OCI-LY7 (cell line): ENCODE data around the gene ALPG. TPM values are rescaled to one million over a fixed set of nuclear protein-coding genes. Genes with fewer than 3 reads are reported as not detected.
"Not testable (repeated sequence)": the region's sequence is repeated elsewhere in the genome, so short reads cannot be mapped to it uniquely, and the experiment has no call there.

Experiments
- BruUV-seq: library from RNA; stranded (reverse); fragments of 400-500 nt; replicated peaks from 2 replicates; lab custom pipeline; 2021; lab: Mats Ljungman, UMichigan
- CTCF ChIA-PET: fragments of 300-600 bp; sonication (Branson Sonifier 250); formaldehyde crosslinking; loops from one replicate; lab custom pipeline; 2022; ENCODE audit warnings: antibody characterized with exemption; ENCODE audit not compliant: unreplicated experiment; lab: Charles Lee
- POLR2A ChIA-PET: fragments of 300-600 bp; sonication (Branson Sonifier 250); formaldehyde crosslinking; loops from one replicate; lab custom pipeline; 2022; ENCODE audit warnings: antibody characterized with exemption; lab: Charles Lee
- DNase-seq: peaks from one replicate; pipeline ENCODE4 v3.0.0-alpha.2; 2015; ENCODE audit warnings: low spot score
- H2AFZ ChIP-seq: fragments of 200-600 bp; sonication (generic), shearing (Covaris generic); 2 replicates; pipeline ENCODE4 v1.6.1; 2014; ENCODE audit warnings: mild to moderate bottlenecking, antibody characterized with exemption, low read length, moderate library complexity
- H3K27ac ChIP-seq: fragments of 200-600 bp; sonication (generic); 2 replicates; pipeline ENCODE4 v1.5.1; 2014; ENCODE audit warnings: mixed run types, low read depth, mild to moderate bottlenecking, moderate library complexity, low read length, inconsistent platforms; ENCODE audit not compliant: poor library complexity, severe bottlenecking
- H3K36me3 ChIP-seq: fragments of 200-600 bp; sonication (generic); 2 replicates; pipeline ENCODE4 v1.6.1; 2014; ENCODE audit warnings: mild to moderate bottlenecking, antibody characterized with exemption, low read length, moderate library complexity, mixed read lengths; ENCODE audit not compliant: insufficient read depth
- H3K4me1 ChIP-seq: fragments of 200-600 bp; sonication (generic); 2 replicates; pipeline ENCODE4 v1.5.1; 2014; ENCODE audit warnings: mild to moderate bottlenecking, low read length; ENCODE audit not compliant: insufficient read depth, poor library complexity, severe bottlenecking
- H3K4me2 ChIP-seq: fragments of 200-600 bp; sonication (generic); 2 replicates; pipeline ENCODE4 v1.6.1; 2014; ENCODE audit warnings: mild to moderate bottlenecking, low read length
- H3K4me3 ChIP-seq: fragments of 200-600 bp; sonication (generic); 2 replicates; pipeline ENCODE4 v1.5.1; 2014; ENCODE audit warnings: mild to moderate bottlenecking, low read depth, low read length; ENCODE audit not compliant: poor library complexity, severe bottlenecking
- H3K79me2 ChIP-seq: fragments of 200-600 bp; sonication (generic); 2 replicates; pipeline ENCODE4 v1.6.1; 2016; ENCODE audit warnings: low read depth, mild to moderate bottlenecking, low read length, moderate library complexity, mixed read lengths; ENCODE audit not compliant: insufficient read depth
- H3K9me2 ChIP-seq: fragments of 200-600 bp; sonication (generic); 2 replicates; pipeline ENCODE4 v1.6.1; 2016; ENCODE audit warnings: mild to moderate bottlenecking, low read length, mixed read lengths; ENCODE audit not compliant: insufficient read depth
- H3K9me3 ChIP-seq: fragments of 200-600 bp; sonication (generic); 2 replicates; pipeline ENCODE4 v1.6.1; 2014; ENCODE audit warnings: mild to moderate bottlenecking, mixed run types, low read length, mixed read lengths
- H4K20me1 ChIP-seq: fragments of 200-600 bp; sonication (generic); 2 replicates; pipeline ENCODE4 v1.6.1; 2014; ENCODE audit warnings: mild to moderate bottlenecking, antibody characterized with exemption, low read length, moderate library complexity, mixed read lengths; ENCODE audit not compliant: insufficient read depth
- CTCF ChIP-seq: fragments of 200-600 bp; sonication (generic); conservative IDR thresholded peaks from 2 replicates; pipeline ENCODE4 v1.5.1; 2014; ENCODE audit warnings: mild to moderate bottlenecking, antibody characterized with exemption, low read length, moderate library complexity, mixed read lengths
- EZH2phosphoT487 ChIP-seq: fragments of 200-600 bp; sonication (generic); IDR thresholded peaks from 2 replicates; pipeline ENCODE4 v1.6.1; 2018; ENCODE audit warnings: low read depth, borderline replicate concordance, mild to moderate bottlenecking, mixed run types, antibody characterized with exemption, low read length, moderate library complexity, mixed read lengths
- intact Hi-C: fragments of 100-400 bp; cut with micrococcal nuclease; formaldehyde crosslinking; loops from one replicate; pipeline ENCODE4 v1.10.0; 2022; ENCODE audit not compliant: unreplicated experiment
- total RNA-seq, 2 experiments: library from RNA; depleted of rRNA in 1 of 2; stranded (reverse); fragments of >200 nt in 1 of 2; shearing (Covaris generic) in 1 of 2; gene quantifications; 2 replicates each; pipeline ENCODE4 v1.2.3, GENCODE V29; 2014 to 2022

The ALPG gene
- total RNA-seq, 2 experiments from 2014 or later: not detected

DNA sequence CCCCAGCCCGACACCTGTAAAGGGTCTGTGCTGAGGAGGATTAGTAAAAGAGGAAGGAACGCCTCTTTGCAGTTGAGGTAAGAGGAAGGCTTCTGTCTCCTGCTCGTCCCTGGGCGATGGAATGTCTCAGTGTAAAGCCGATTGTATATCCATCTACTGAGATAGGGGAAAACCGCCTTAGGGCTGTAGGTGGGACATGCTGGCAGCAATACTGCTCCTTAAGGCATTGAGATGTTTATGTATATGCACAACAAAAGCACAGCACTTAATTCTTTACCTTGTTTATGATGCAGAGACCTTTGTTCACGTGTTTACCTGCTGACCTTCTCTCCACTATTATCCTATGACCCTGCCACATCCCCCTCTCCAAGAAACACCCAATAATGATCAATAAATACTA is 16.8 kb downstream of the ALPG start:
- H3K79me2 ChIP-seq, H3K4me3 ChIP-seq, H3K36me3 ChIP-seq, intact Hi-C loops, DNase-seq, H3K9me2 ChIP-seq, H3K9me3 ChIP-seq, H4K20me1 ChIP-seq, BruUV-seq, H3K27ac ChIP-seq, CTCF ChIA-PET, H3K4me1 ChIP-seq, H2AFZ ChIP-seq, POLR2A ChIA-PET, H3K4me2 ChIP-seq: not testable (repeated sequence)

DNA sequence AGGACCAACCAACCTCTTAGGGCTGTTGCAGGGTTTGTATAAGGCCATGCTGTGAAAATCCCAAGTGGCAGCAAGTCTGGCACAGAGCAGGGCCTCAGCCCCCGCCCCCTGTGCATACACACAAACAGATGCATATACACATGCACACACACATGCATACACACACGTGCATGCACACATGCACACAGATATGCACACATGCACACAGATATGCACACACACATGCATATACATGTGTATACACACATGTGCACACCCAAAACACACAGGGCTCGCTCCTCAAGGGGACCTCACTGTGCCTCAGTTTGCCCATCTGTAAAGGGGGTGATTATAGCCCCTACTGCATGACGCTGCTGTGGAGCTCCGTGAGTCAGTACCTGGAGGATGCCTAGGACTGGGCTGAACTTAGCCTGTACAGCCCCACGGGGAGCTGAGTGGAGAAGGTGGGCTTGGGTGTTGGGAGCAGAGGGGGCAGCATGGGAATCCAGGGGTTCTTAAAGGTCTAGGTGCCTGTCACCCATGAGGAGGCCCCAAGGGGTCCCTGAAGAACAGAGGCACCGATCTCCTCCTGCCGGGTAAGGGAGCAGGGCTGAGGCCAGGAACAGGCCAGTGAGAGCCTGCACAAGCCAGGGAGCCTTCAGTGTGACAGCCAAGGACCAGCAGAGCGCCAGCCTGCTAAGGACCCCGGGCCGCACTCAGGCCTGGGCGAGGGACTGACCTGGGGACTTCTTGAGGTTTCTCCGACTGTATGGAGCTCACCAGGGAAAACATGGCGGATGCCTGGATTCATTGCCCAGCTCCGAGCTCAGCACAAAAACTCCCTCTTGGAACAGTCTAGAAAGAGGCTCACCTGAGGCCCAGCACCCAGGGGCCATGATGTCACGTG is 25.3 kb downstream of the ALPG start:
- intact Hi-C loops: no loop called here
- POLR2A ChIA-PET: no interaction called here
- BruUV-seq: no TSS peak

DNA sequence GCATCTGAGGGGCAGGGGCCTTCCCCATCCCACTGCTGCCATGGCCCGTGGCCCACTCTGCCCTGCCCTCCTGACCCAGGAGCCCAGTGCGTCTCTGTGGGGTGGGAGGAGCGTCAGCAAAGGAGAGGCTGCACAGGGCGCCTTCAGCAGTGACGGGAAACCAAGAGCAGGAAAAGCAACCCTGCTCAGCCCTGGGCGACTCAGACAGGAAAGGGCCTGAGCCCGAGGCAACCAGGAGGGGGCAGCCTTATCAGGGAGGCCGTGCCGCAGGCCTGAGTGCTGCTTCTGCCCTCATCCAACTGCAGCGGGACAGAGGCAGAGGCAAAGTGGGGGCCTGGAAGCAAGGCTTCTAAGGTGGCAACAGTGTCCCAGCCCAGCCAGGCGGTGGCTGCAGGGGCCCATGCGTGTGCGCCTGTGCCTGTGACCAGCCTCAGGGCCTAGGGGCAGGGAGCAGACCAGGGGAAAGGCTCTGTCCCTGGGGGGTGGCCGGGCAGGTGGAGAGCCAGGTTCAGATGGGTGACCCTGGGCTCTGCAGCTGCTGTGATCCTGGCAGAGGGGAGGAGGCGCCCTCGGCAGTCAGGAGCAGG is 26.0 kb downstream of the ALPG start:
- POLR2A ChIA-PET: no interaction called here
- H3K4me1 ChIP-seq: no peaks in the 10 kb centered on the region
- peak; percentile 24 for DNase-seq
- H3K4me2 ChIP-seq: no peak overlapping the region
- no peaks in the 10 kb centered on the region for H3K36me3 ChIP-seq
- no peak overlapping the region for H3K27ac ChIP-seq
- no peaks in the 10 kb centered on the region for H3K9me2 ChIP-seq
- no peak overlapping the region for H2AFZ ChIP-seq
- CTCF ChIA-PET: no interaction called here
- intact Hi-C loops: no loop called here
- H3K4me3 ChIP-seq: no peak overlapping the region
- TF ChIP-seq CTCF: peak; percentile 59
- no peak for TF ChIP-seq EZH2phosphoT487
- no TSS peak for BruUV-seq
- no peaks in the 10 kb centered on the region for H3K79me2 ChIP-seq
- H3K9me3 ChIP-seq: no peaks in the 10 kb centered on the region
- H4K20me1 ChIP-seq: no peaks in the 10 kb centered on the region

More for the DNA sequence above, 25.3 kb downstream of the ALPG start:
- no peak for DNase-seq
- CTCF ChIA-PET: no interaction called here
- H4K20me1 ChIP-seq: no peaks in the 10 kb centered on the region
- no peaks in the 10 kb centered on the region for H3K9me2 ChIP-seq
- H3K9me3 ChIP-seq: no peaks in the 10 kb centered on the region
- TF ChIP-seq CTCF (no peak), EZH2phosphoT487 (no peak)
- no peaks in the 10 kb centered on the region for H3K36me3 ChIP-seq
- no peak overlapping the region for H2AFZ ChIP-seq
- H3K4me2 ChIP-seq: no peak overlapping the region
- H3K27ac ChIP-seq: no peak overlapping the region
- H3K79me2 ChIP-seq: no peaks in the 10 kb centered on the region
- no peak overlapping the region for H3K4me3 ChIP-seq
- H3K4me1 ChIP-seq: no peaks in the 10 kb centered on the region

DNA sequence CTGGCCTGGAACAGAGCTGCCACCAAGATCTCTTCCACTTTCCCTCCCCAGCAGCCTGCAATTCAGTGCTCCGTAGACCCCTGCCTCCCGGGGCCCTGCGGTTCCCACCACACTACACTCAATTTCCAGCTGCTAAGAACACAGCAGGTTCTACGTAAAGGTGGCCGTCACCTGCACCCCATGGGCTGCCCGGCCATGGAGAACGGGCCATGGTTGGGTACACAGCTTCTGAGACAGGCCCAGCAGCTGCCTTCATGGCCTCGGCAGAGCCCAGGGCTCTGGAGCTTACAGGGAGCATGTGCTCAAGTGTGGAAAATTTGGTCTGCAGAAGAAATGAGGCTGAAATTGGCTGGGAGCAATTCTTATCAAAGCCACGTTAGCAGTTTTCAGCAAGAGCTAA is 27.0 kb downstream of the ALPG start:
- H4K20me1 ChIP-seq, H3K4me3 ChIP-seq, H3K4me2 ChIP-seq, CTCF ChIA-PET, POLR2A ChIA-PET, BruUV-seq, H3K4me1 ChIP-seq, intact Hi-C loops, H3K79me2 ChIP-seq, H3K9me2 ChIP-seq, H3K9me3 ChIP-seq, H3K27ac ChIP-seq, H3K36me3 ChIP-seq, H2AFZ ChIP-seq: not testable (repeated sequence)
- peak; percentile 39 for DNase-seq
